Mucosa of descending colon (tissue), 3 donors: ENCODE data around the gene SYT9. TPM values are rescaled to one million over a fixed set of nuclear protein-coding genes. Genes with fewer than 3 reads are reported as not detected.

Experiments
- ATAC-seq: fragments of 200-7000 bp; cut with Tn5 transposase; one replicate; pipeline ENCODE4 v1.9.1; 2020; ENCODE audit warnings: mild to moderate bottlenecking, moderate library complexity
- DNase-seq, 3 donors: peaks; one replicate each; pipeline ENCODE4 v3.0.0-alpha.2; 2020
- H3K36me3 ChIP-seq: fragments of 200-600 bp; one replicate; pipeline ENCODE4 v1.8.0; 2021; ENCODE audit warnings: low read depth, mild to moderate bottlenecking
- H3K4me1 ChIP-seq: fragments of 200-600 bp; one replicate; pipeline ENCODE4 v1.8.0; 2021; ENCODE audit warnings: low read depth, mild to moderate bottlenecking
- H3K4me3 ChIP-seq: fragments of 200-600 bp; one replicate; pipeline ENCODE4 v1.8.0; 2021; ENCODE audit warnings: mild to moderate bottlenecking
- H3K9me3 ChIP-seq: fragments of 200-600 bp; one replicate; pipeline ENCODE4 v1.8.0; 2021; ENCODE audit warnings: mild to moderate bottlenecking
- intact Hi-C, 2 donors: fragments of 100-400 bp; cut with DNase I in 1 of 2; cut with micrococcal nuclease in 1 of 2; formaldehyde crosslinking; loops; one replicate each; pipeline versions ENCODE4 v1.11.0 to v1.11.1; 2022; cut with DNase I, micrococcal nuclease
- total RNA-seq, 3 donors: library from RNA; stranded (reverse); fragmentation: NEBNext Ultra II Directional in 2 of 3; extraction: Animal tissue kit (Norgen Biotek cat#: 25700) in 2 of 3; gene quantifications; one replicate each; pipeline versions ENCODE4 v1.2.1 to v1.2.4, GENCODE V29; 2021 to 2023
- TF ChIP-seq, protein P1 (sequence below): fragments of 200-600 bp; IDR thresholded peaks from one replicate; pipeline ENCODE4 v1.8.0; 2022; ENCODE audit warnings: antibody characterized with exemption, mild to moderate bottlenecking
- donor health status: DM: no; HTN: no; CAD: no; lungs with moderate emphysema.
- donor health status: DM: no; HTN: no; CAD: no.
- donor health status: DM: no; HTN: yes; CAD: no.

The SYT9 gene
- total RNA-seq, 3 donors from 2014 or later = 0.12 to 0.57 (median 0.14) TPM

DNA sequence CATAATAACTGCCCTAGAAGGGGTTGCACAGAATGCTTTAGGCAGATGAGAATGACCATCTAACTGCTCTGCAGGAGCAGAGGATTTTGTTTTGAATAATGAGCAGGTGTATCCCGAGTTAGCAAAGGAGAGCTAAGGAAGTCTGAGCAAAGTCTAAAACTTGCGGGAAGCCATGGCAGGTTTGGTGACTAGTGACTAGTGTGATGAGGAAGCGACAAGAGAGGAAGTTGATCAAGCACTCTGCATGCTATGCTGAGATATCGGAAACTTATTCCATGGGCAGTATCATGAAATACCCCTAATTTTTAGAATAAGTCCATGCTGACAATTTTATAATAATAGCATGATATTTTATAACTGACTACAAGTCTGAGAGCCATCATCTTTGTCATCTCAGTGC lies 246.5 kb downstream of the SYT9 start:
- TF ChIP-seq, protein P1, sequence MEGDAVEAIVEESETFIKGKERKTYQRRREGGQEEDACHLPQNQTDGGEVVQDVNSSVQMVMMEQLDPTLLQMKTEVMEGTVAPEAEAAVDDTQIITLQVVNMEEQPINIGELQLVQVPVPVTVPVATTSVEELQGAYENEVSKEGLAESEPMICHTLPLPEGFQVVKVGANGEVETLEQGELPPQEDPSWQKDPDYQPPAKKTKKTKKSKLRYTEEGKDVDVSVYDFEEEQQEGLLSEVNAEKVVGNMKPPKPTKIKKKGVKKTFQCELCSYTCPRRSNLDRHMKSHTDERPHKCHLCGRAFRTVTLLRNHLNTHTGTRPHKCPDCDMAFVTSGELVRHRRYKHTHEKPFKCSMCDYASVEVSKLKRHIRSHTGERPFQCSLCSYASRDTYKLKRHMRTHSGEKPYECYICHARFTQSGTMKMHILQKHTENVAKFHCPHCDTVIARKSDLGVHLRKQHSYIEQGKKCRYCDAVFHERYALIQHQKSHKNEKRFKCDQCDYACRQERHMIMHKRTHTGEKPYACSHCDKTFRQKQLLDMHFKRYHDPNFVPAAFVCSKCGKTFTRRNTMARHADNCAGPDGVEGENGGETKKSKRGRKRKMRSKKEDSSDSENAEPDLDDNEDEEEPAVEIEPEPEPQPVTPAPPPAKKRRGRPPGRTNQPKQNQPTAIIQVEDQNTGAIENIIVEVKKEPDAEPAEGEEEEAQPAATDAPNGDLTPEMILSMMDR = no peak
- H3K4me1 ChIP-seq = no peaks in the 10 kb centered on the region
- no peaks in the 10 kb centered on the region for H3K9me3 ChIP-seq
- intact Hi-C loops = no loop called here
- no peaks in the 10 kb centered on the region for H3K36me3 ChIP-seq
- no peak for ATAC-seq
- no peak overlapping the region for H3K4me3 ChIP-seq
- DNase-seq = no peak

GRCh38 chr11:7499081-7499480 lies 247.4 kb downstream of the SYT9 start:
- H3K36me3 ChIP-seq = no peaks in the 10 kb centered on the region
- no peak for ATAC-seq

GRCh38 chr11:7500251-7500650 lies 248.5 kb downstream of the SYT9 start:
- no peaks in the 10 kb centered on the region for H3K36me3 ChIP-seq
- no peak overlapping the region for H3K4me3 ChIP-seq
- no peaks in the 10 kb centered on the region for H3K9me3 ChIP-seq
- H3K4me1 ChIP-seq = no peaks in the 10 kb centered on the region
- ATAC-seq = no peak
- TF ChIP-seq, protein P1 = no peak
- DNase-seq = no peak
- intact Hi-C loops = no loop called here

More at GRCh38 chr11:7499081-7499480, 247.4 kb downstream of the SYT9 start:
- H3K4me1 ChIP-seq = no peaks in the 10 kb centered on the region
- intact Hi-C loops = no loop called here
- no peak for DNase-seq
- TF ChIP-seq, protein P1 = no peak
- H3K4me3 ChIP-seq = no peak overlapping the region
- no peaks in the 10 kb centered on the region for H3K9me3 ChIP-seq

GRCh38 chr11:7501251-7501650 lies 249.5 kb downstream of the SYT9 start:
- no peak overlapping the region for H3K4me3 ChIP-seq
- H3K9me3 ChIP-seq = no peaks in the 10 kb centered on the region
- TF ChIP-seq, protein P1 = no peak
- no peak for DNase-seq
- ATAC-seq = no peak
- no peaks in the 10 kb centered on the region for H3K36me3 ChIP-seq
- no peaks in the 10 kb centered on the region for H3K4me1 ChIP-seq
- intact Hi-C loops = no loop called here

DNA sequence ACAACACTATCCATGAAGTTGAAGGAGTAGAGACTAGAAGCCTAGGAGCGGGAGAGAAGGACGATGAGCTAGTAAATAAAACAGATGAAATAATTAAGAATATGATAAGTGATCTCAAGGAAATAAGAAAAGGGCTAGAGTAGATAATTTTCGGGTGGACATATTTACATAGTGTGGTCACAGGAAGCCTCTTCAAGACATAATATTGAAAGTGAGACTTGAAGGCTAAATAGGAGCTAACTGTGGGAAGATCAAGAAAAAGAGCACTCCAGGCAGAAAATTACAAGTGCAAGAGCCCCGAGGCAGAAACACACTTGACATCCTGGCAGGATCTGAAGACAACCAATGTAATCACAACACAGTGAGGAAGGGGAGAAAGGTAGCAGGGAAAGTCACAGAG lies 250.2 kb downstream of the SYT9 start:
- DNase-seq (no peak), ATAC-seq (no peak)
- Histone ChIP-seq H3K4me3 (no peak overlapping the region), H3K9me3 (no peaks in the 10 kb centered on the region), H3K4me1 (no peaks in the 10 kb centered on the region), H3K36me3 (no peaks in the 10 kb centered on the region)
- intact Hi-C loops = no loop called here
- TF ChIP-seq, protein P1 = no peak

DNA sequence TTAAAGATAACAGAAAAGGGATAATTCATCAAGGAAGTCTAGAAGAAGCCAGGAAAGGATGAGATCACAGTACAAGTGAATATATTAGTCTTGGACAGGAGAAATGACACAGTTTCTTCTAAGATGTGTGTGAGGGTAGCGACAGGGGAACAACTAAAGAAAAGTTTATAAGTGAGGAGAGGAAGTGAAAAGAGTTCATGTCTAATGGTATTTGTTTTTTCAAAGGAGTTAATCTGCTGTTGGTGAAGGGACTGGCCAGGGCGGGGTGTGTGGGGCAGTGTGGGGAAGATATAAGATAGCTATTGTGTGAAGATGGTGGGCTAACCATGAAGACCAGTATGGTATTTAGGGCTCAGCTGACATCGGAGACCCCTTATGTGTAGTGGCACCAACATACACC lies 254.5 kb downstream of the SYT9 start:
- no peaks in the 10 kb centered on the region for H3K36me3 ChIP-seq
- no peaks in the 10 kb centered on the region for H3K9me3 ChIP-seq
- no peak for DNase-seq
- H3K4me3 ChIP-seq = no peak overlapping the region
- peaks cover 3% of the 10 kb centered on the region for H3K4me1 ChIP-seq
- no peak for ATAC-seq
- intact Hi-C loops = no loop called here
- TF ChIP-seq, protein P1 = no peak
